ENCODE measurements around the gene BAZ1B.

Gene BAZ1B

DNA sequence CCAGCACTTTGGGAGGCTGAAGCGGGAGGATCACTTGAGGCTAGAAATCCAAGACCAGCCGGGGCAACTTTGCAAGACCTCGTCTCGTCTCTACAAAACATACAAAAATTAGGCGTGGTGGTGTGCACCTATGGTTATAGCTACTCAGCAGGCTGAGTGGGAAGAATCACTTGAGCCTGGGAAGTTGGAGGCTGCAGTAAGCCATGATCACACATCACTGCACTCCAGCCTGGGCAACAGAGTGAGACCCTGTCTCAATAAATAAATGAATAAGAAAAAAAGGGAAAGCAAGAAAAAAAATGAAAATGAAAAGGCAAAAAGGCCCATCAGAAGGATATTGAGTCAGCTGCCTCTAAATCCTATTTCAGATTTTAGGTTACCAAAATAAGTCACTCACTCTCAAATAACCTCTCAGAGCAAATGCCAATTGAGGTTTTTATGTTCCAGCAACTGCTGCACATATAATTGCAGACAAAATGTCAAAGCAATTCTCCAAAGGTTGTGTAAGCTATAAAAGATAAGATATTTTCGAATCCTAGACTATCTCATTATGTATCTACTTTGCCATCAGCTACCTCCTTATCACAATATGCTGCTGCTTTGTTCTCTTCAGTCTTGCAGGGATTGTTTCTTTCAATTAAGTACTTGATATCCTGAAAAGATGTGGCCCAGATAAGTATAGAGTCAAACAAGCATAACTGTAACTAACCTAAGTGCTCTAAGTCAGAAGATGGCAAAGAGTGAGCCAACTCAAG is 4.7 kb downstream of the BAZ1B start:
- peak overlapping the region; percentile 29; the same call in 1 of the 2 replicates for H3K4me2 ChIP-seq (ENCODE audit: insufficient read depth, low read length)
- TF ChIP-seq EZH2 (IDR thresholded peaks at IDR 0.05; ENCODE audit: borderline replicate concordance, low read depth, low read length, severe bottlenecking), result no peak
- TF ChIP-seq, protein P1, sequence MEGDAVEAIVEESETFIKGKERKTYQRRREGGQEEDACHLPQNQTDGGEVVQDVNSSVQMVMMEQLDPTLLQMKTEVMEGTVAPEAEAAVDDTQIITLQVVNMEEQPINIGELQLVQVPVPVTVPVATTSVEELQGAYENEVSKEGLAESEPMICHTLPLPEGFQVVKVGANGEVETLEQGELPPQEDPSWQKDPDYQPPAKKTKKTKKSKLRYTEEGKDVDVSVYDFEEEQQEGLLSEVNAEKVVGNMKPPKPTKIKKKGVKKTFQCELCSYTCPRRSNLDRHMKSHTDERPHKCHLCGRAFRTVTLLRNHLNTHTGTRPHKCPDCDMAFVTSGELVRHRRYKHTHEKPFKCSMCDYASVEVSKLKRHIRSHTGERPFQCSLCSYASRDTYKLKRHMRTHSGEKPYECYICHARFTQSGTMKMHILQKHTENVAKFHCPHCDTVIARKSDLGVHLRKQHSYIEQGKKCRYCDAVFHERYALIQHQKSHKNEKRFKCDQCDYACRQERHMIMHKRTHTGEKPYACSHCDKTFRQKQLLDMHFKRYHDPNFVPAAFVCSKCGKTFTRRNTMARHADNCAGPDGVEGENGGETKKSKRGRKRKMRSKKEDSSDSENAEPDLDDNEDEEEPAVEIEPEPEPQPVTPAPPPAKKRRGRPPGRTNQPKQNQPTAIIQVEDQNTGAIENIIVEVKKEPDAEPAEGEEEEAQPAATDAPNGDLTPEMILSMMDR (IDR thresholded peaks at IDR 0.05; ENCODE audit: borderline replicate concordance, extremely low read depth, low read length, poor library complexity, severe bottlenecking), result no peak

GRCh38 chr7:73515178-73515577 is 6.9 kb downstream of the BAZ1B start:
- Histone ChIP-seq H4K20me1 (ENCODE audit: insufficient read depth, low read length) (peaks cover 94% of the 10 kb centered on the region), H3K4me1 (ENCODE audit: insufficient read depth, low read length) (peaks cover 33% of the 10 kb centered on the region), H3K4me3 (ENCODE audit: low read depth in 1 of 2, low read length in 2 of 2) (no peak overlapping the region), H3K79me2 (ENCODE audit: insufficient read depth, low read length) (peaks cover 98% of the 10 kb centered on the region), H3K9ac (ENCODE audit: low read depth, low read length) (no peak overlapping the region), H3K36me3 (ENCODE audit: insufficient read depth, low read length) (peaks cover 96% of the 10 kb centered on the region), H3K9me3 (ENCODE audit: insufficient read depth, low read length, severe bottlenecking) (no peaks in the 10 kb centered on the region), H3K27ac (ENCODE audit: low read length) (no peak overlapping the region), H3K27me3 (ENCODE audit: insufficient read depth, low read length, poor library complexity) (no peaks in the 10 kb centered on the region), H2AFZ (ENCODE audit: low read depth, low read length) (no peak overlapping the region), H3K4me2 (ENCODE audit: insufficient read depth, low read length) (peak overlapping the region; percentile 4; the same call in 1 of the 2 replicates)
- ATAC-seq (ENCODE audit: insufficient read depth, low read depth), result peak; percentile 51; the same call in 2 of the 3 replicates
- no peak for TF ChIP-seq EZH2 (IDR thresholded peaks at IDR 0.05; ENCODE audit: borderline replicate concordance, low read depth, low read length, severe bottlenecking)
- TF ChIP-seq, protein P1 (IDR thresholded peaks at IDR 0.05; ENCODE audit: borderline replicate concordance, extremely low read depth, low read length, poor library complexity, severe bottlenecking), result no peak
- no peak for DNase-seq

More for the DNA sequence above, 4.7 kb downstream of the BAZ1B start:
- H3K9me3 ChIP-seq (ENCODE audit: insufficient read depth, low read length, severe bottlenecking), result no peaks in the 10 kb centered on the region
- DNase-seq, result no peak
- H4K20me1 ChIP-seq (ENCODE audit: insufficient read depth, low read length), result peaks cover 84% of the 10 kb centered on the region
- H3K36me3 ChIP-seq (ENCODE audit: insufficient read depth, low read length), result peaks cover 81% of the 10 kb centered on the region
- no peak overlapping the region for H3K4me3 ChIP-seq (ENCODE audit: low read depth in 1 of 2, low read length in 2 of 2)
- no peak overlapping the region for H3K27ac ChIP-seq (ENCODE audit: low read length)
- peaks cover 39% of the 10 kb centered on the region for H3K4me1 ChIP-seq (ENCODE audit: insufficient read depth, low read length)
- no peak overlapping the region; the same call in 1 of the 2 replicates for H3K9ac ChIP-seq (ENCODE audit: low read depth, low read length)
- no peak for ATAC-seq (ENCODE audit: insufficient read depth, low read depth)
- no peaks in the 10 kb centered on the region for H3K27me3 ChIP-seq (ENCODE audit: insufficient read depth, low read length, poor library complexity)
- peaks cover 96% of the 10 kb centered on the region for H3K79me2 ChIP-seq (ENCODE audit: insufficient read depth, low read length)
- no peak overlapping the region for H2AFZ ChIP-seq (ENCODE audit: low read depth, low read length)

- Histone ChIP-seq H3K27me3 (ENCODE audit: insufficient read depth, low read length, poor library complexity) (no peaks in the 10 kb centered on the region), H3K9me3 (ENCODE audit: insufficient read depth, low read length, severe bottlenecking) (no peaks in the 10 kb centered on the region), H3K79me2 (ENCODE audit: insufficient read depth, low read length) (peaks cover 99% of the 10 kb centered on the region), H3K9ac (ENCODE audit: low read depth, low read length) (no peak overlapping the region), H3K36me3 (ENCODE audit: insufficient read depth, low read length) (peaks cover 98% of the 10 kb centered on the region), H3K4me1 (ENCODE audit: insufficient read depth, low read length) (peaks cover 6% of the 10 kb centered on the region), H3K4me2 (ENCODE audit: insufficient read depth, low read length) (no peak overlapping the region), H3K27ac (ENCODE audit: low read length) (no peak overlapping the region), H2AFZ (ENCODE audit: low read depth, low read length) (no peak overlapping the region), H4K20me1 (ENCODE audit: insufficient read depth, low read length) (peaks cover 83% of the 10 kb centered on the region), H3K4me3 (ENCODE audit: low read depth in 1 of 2, low read length in 2 of 2) (no peak overlapping the region)
- ATAC-seq (ENCODE audit: insufficient read depth, low read depth), result no peak
- DNase-seq, result no peak
- TF ChIP-seq, protein P1 (IDR thresholded peaks at IDR 0.05; ENCODE audit: borderline replicate concordance, extremely low read depth, low read length, poor library complexity, severe bottlenecking), result no peak
- no peak for TF ChIP-seq EZH2 (IDR thresholded peaks at IDR 0.05; ENCODE audit: borderline replicate concordance, low read depth, low read length, severe bottlenecking)
Observed at GRCh38 chr7:73512018-73512780, 9.9 kb downstream of the BAZ1B start.
